Measurements from ENCODE around the gene C17orf50.

C17orf50 gene

DNA sequence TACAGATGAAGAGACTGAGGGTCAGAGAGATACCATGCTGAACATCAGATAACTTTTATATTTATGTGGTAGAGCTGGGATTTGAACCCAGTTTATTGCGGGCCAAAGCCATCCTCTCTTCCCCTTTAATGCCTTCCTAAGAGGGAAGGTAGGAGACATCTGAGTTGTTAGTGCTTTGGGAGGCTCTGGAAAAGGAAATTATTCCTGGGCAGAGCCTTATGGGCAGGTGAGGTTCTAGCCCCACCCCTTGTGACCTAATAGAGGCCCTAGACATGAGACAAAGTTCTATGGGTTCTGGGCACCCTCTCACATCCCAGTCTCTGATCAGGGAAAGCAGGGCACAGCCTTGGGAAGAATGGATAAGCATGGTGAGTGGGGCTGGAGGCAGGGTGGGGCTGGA is at the start of gene C17orf50:
C17orf50 (plus strand) TSS at position 301 of the 400 bp plus-strand sequence; CDS start at position 356, 55 bp downstream.
- DNase-seq = no peak

DNA sequence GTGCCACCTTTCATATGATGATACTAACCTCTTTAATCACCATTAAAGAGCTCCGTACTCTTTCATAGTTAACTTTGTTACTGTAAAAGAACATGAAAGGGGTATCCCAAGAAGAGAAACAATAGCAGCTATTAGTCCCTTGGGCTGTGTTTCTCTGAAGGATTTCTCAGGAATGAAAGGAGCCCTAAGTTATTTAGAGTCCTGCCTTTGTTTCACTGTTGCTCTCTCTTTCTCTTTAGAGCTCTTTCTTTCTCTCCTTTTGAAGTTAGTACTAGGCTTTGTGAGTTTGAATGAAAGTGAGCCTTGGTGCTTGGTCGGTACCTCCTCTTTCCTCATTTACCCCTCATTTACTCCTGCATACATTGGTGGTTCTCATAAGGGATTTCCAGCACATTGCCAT is 49.7 kb upstream of the C17orf50 start:
- no peak for DNase-seq

DNA sequence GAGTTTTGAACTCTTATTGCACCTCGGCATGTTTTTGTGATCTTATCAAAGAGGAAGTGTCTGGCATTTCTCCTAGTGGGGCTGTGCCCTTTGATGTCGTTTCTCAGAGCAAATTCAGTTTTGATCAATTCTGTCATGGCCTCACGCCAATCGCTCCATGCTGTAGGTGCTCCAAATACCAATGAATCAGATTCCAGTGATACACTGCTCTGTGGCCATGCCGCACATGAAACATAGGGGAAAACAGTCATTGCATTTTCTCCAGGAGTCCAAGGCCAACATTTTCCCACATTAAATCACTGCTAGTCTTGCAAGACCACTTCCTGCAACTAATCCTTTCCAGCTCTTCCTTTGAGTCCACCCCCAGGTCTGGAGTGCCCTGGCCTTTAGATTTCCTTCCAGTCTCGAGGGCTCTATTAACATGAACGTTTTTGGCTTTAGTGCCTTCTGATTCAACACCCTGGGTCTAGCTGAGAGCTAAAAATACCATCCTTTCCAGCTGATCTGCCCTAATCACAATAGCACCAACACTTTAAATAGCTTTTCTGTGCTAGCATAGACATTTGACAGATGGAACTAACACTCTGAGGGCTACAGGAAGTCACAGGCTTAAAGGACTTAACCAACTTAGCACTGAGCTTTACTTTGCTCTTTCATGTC is 47.5 kb upstream of the C17orf50 start:
- no peak for DNase-seq

DNA sequence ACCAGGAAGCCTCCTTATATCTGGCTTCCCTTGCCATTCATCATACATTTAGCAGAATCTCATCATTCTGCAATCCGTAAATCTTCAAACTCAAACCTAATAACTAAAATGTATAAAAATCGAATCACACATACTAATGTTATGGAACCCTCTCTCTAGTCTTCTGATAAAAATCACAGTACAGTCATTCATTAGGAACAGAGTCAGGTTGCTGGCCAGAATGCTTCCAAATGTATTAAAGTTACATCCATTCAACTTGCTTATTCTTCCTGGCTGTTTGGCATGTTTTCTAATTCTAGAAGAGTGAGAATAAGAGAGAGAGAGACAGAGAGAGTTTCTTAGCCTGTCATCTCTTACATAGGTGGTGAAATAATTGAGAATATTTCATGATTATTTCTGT is 45.7 kb upstream of the C17orf50 start:
- no peak for DNase-seq

DNA sequence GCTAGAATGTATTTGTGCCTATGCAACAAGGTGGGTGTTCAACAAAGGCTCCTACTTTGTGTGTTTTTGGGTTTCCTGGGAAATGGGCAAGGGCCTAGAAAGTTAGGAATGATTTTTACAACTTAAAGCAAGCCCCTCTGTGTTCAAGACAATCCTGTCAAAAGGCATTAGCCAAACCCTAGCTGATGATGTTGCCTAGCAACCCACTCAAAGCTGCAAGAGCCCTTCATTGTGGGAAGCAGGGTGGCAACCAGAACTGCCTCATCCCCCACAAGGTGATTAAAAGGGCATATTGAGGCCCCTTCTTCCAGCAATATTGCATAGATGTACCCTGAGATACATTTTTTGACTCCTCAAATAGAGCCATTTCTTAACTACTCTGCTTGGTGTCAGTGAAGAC is 45.3 kb upstream of the C17orf50 start:
- no peak for DNase-seq

DNA sequence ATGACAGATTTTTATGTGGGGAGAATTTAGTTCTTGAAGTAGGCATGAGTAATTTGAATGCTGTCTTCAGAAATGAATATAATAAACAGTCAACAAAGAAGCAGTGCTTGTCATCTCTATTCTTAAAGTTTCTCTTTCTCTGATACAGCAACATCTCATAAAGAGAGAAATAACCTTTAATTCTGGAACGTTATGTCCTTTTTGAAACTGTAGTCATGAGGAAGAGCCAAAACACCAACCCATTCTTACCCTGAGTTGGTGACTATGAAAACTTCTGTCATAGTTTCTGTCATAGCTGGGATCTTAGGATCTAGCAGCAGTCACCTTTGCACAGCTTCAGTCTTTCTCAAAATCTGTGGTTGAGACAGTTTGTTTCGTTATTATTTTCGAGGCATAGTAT is 44.5 kb upstream of the C17orf50 start:
- DNase-seq = no peak

DNA sequence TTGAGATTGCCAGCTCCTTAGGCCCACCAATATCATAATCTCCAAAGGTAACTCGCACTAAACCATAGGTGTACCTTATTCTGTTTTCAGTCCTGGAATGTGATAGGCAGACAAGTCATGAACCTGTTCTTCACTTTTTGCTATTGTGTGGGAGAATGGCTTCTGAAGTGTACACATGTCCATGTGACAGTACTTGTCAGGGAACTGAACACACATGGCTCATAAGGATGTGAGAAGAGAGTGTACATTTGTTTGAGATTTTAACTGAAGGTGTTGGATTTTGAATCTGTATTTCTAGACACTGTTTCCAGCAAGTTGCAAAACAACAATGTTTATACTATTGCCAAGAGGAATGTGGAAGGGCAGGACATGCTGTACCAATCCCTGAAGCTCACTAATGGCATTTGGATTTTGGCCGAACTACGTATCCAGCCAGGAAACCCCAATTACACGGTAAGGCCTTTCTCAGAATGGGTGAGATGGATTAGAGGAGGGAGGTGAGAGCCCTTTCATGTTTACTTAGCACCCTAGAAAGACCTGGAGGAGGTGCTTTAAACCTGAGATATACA is 43.7 kb upstream of the C17orf50 start:
- no peak for DNase-seq

DNA sequence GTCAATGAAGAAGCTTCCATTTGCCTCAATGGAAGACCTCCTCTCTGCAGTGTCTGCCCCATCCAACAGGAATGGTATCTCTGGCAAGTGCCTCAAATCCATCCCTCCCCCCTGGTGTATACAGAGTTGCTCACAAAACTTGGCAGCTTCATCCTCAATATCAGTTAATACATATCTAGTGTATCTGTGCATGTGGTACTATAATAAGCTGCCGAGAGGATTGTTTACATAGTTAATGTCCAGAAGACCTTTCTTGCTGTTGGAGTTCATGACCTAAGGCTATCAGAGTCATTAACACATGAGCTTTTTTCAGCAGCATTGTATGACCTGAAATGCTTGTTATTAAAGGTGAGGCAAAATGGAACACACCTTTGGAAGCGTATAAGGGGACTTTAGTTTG is 43.2 kb upstream of the C17orf50 start:
- no peak for DNase-seq

DNA sequence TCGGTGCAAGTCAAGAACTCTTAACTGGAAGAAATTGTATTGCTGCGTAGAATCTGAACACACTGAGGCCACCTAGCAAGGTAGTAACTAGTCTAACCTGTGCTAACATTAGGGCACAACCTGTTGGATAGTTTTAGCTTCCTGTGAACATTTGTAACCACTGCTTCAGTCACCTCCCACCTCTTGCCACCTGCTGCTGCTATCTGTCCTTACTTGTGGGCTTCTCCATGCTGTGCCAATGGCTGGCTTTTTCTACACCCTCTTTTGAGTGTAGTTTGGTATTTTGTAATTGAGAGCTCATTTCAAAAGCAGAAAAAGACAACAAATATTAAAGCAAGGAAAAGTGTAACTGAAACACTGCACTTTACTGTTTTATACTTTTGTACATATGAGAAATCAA is 37.0 kb upstream of the C17orf50 start:
- DNase-seq = no peak

DNA sequence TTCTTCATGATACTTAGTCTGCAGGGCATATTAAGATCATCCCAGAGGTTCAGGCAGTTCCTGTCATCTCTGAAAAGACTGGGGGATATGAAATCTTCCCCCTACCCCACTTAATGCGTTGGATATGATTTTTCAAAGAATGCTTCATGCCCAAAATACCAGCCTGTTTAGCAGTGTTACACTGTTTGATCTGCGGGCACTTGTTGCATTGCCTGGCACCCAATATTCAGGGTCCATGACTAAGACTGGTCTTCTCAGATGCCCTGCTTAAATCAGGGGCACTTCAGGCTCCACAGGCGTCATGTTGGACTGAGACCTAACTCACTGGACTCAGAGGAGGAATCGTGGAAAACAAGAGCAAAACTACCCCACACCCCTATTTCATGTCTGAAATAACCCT is 35.6 kb upstream of the C17orf50 start:
- DNase-seq = no peak

DNA sequence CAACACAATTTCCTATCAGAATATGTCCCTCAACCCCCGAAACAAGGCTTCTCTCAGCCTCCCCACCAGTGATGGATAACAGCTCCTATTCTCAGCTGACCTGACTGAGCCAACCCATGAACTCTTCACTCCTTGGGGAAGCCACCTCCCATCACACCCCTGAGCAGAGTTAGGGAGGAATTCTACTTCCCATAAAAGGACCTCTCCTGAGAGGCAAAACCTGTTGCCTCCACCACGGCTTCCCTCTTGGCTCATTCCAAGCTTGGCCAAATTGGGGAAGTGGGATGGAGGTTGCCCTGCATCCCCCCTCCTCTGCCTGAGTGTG is 34.9 kb upstream of the C17orf50 start:
- DNase-seq = no peak

DNA sequence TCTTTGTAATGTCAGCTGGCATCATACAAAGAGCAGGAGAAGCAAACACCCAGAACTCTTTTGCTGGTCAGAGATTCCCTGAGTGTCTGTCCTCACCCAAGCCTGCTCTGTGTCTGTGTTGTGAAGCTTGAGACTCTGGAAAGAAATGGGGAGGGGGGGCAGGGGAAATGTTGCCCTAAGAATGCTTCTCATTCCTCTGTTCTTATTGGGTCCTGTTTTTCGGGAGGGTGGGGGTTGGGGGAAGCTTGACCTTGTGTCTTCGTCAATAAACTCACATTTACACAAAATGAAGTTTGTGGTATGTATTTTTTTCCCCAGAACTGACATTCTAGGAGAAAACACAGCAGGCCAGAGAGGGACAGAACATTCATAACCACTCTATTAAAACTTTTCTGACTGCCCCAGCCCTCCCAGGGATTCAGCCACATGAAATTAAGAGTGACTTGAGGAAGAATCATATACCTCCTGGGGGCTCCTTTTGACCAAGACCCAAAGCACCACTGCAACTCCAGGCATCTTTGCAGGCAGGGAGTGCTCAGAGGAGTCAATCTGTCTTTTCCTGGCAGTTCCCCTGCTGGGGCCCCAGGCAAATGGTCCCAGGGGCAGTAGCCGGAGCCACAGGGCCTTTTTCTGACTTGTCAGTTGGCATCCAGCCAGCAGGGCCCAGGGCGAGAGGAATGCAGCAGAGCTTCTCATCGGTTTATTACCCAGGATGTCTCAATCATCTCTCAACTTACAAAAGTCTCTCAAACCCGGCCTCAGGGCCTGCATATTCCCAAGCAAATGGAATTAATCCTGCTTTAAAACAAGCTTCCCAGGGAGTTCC is 34.3 kb upstream of the C17orf50 start:
- no peak for DNase-seq

DNA sequence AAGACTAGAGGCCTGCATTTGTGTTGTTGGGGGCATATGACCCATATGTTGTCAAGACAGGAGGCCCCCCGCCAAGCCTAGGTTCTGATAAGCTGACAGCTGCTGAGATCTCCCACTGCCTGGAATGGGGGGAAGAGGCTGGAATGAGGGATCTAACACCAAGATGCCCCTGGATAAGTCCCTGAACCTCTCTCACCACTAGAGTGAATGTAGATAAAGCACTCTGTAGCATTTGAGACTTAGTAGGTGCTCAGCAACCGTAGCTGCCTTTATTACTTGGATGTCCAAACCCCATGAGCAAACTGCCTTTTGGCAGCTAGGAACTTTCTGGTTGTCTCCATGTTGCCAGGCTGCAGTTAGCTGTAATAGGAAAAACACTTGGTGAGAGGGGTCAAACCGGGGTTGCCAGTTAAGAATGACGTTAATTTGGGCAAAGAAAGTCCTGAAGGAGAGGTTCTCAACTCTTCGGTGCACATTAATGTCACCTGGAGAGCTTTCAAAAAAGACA is 33.7 kb upstream of the C17orf50 start:
- no peak for DNase-seq

DNA sequence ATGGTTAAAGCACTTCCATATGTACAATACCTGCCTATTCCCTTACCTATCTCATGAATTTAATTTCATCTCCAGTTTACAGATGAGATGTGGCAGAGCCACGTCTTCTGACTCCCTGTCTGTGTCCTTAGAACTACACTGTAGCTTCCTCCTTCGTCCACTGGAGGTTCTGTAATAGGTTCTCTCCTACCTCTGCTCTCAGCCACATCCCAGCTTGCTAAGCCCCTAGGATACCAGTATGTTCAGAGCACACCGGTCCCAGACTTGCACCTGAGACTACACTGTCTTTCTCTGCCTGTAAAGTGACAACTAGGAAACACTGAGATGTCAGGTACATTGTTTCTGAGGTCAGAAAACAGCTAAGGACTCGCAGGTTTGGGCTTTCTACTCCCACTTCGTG is 33.1 kb upstream of the C17orf50 start:
- no peak for DNase-seq

DNA sequence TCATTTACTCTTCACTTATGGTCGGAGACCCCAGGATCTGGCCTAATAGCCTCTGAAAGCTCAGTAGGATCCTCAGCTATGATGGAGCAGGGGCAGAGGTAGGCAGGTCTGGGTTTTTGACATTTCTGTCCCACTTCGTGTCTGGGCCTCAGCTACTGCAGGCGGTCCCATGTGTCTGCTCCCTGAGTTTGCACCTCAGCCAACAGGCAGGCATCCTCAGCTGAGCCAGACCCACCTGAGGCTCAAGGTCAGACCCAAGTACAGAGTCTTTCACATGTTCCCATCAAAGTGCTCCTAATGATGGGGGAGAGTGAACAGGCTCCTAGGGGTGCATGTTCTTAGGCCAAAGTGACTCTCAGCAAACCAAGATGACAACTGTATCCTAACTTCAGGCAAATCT is 32.1 kb upstream of the C17orf50 start:
- DNase-seq = no peak

DNA sequence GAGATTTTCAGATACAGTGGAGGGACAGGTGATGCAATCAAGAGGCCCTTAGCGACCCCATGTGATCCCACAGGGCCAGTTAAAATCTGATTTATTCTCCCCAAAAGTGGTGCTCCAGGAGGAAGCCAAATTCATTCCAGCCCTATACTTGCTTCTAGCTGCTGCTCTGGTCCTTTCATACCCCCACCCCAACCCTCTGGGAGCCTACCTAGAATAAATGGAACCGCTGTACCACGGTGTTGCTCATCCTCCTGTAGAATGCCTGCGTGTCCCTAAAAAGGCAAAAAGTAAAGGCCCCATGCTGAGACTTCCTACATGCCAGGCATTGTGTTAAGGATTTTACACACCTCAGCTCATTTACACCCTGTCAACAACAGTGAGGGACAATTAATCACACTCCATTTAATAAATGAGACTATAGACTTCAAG is 31.3 kb upstream of the C17orf50 start:
- no peak for DNase-seq

DNA sequence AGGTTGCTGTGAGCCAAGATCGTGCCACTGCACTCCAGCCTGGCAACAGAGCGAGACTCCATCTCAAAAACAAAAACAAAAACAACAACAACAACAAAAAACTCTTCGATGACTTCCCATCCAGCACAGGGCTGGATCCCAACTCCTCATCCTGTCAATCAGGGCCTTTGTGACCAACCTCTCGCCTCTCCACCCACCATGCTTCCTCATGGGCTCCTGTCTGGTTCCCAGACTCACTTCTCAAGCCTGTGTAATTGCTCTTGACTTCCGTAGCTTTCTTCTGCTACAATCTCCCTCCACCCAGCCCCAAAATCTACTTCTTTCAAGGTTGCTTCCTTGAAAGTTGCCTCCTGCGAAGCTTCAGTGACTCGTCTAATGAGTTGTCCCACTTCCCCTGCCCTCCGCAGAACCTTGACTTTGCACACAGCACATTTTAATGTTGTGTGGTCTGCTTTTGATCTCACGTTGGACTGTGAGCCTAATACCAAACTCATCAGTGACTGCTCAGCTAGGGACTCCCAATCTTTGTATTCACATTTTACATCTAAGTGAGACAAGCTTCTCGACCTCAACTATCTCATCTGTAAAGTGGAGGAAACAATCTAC is 30.2 kb upstream of the C17orf50 start:
- no peak for DNase-seq

DNA sequence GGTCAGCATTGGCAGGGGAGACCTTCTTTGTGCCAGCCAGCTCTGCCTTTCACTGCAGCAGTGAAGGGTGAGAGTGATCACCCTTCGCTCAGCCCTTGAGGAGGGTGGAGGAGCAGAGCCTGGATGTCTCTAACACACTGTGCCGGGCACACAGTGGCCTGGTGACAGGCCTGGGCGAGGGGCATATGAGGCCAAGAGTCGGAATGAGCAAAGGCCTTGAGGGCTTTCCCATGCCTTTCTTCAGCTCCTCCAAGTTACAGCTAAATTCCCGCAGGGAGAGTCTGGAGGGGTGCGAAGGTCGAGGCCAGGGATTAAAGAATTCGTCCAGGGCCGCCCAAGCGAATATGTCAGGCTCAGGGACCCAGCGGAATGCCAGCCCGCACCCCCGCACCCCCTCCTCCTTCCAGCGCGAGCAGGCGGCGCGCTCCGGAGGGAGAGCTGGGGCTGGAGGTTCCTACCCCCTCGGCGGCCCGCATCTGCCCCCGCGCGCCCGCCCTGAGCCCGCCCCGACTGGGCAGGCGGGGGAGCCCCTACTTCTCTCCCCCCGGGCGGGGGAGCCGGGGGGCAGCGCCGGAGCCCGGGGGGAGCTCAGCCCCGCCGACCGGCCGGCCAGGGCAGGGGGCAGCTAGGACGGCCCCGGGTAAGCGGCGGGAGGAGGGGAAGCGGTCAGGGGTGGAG is 29.3 kb upstream of the C17orf50 start, which contains the start of gene RASL10B:
RASL10B (plus strand) TSS at position 401 of the 678 bp plus-strand sequence. CDS start 3,546 bp downstream, outside the sequence.
- peak; percentile 47 to 57 for DNase-seq

DNA sequence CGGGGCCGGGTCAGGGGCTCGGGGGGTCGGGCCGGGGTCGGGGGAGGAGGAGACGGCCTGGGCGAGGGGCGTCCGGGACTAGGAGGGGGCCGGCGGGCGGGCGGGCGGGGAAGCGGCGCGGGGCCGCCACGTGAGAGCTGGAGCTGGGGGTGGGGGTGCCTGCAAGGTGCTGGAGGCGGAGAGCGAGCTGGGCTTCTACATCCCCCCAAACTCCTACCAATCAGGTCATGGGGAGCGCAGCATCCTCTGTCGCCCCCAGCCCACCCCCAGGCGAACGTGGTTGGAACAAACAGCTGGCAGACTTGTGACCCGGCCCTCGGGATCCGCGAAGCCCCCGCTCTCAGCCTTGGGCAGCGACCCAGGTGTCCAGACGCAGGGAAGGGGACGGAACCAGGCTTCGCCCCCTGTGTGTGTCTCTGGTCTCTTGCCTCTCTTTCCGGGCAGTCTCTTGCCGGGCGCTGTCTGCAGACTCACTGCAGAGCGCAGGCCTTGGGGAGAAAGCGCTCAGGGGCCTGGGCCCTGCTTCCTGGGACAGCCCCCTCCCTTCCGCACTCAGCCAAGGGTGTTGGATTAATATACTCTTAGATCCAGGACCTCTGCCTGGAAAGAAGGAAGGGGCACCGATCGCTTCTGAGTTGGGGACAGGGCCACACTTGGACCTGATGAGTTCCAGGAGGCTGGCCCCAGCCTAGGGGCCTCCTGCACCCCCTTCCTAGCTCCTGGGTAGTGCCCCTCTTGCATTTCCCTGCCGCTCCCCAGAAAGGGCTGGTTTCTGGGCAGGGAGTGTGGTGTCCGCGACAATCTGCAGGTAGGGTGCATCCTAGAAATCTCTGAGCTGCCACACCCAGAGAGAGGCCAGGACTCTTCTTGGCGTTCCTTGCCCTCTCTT is 28.5 kb upstream of the C17orf50 start:
- DNase-seq = no peak

DNA sequence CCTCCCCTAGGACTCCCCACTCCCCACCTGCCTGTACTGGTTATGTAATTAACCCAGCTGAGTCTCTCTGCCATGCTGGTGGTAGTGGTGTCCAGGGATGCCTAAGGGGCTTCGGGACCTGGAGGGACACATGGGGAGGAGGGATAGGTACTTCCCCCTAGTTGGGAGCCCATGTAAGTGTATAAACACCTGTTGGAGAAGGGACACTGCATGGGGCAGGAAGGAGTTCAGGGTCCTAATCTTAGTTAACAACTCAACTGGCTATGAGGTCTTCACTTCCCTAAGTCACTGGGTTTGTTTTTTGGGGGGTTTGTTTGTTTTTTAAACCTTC is 27.9 kb upstream of the C17orf50 start:
- DNase-seq = no peak

DNA sequence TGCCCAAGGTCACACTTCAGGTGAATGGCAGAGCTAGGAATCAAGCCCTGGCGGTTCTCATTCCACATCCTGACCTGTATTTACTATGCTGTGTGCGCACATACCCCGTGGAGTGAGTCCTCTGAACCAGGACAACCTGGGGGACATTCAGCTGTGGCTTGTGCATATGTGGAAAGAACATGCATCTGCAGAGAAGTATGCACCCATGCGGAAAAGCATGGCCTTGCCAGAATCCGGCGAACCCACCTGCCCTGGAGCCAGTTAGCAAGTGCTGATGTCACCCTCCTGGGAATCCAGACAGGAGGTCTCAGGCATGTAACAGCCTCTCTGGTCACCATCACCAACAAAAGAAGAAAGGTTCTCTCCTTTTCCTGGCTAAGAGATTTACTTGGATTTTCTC is 27.3 kb upstream of the C17orf50 start:
- no peak for DNase-seq

DNA sequence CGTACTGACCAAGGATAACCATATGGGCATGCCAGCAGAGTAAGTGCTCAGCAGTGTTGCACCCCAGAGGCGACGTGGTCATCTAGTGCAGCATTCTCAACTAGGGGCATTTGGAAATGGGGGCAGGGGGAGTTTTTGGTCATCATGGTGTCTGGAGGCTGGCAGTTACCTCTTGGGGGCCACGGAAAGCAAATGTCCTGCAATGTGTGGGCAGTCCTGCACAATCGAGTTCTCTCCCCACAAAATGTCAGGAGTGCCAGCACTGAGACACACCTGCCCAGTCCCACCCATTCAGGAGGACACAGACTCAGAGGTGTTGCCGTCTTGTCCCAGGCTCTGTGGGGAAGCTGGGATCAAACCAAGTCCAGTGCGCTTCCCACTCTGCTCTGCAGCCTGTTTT is 26.3 kb upstream of the C17orf50 start:
- no peak for DNase-seq

Measured in activated CD4-positive, alpha-beta T cell treated with anti-CD3 and anti-CD28 coated beads, Interleukin-2, amount 50 U/mL, for 4 hours (primary cell).